Neutrophil (primary cell): ENCODE data around the gene PTPRS.
"Not testable (repeated sequence)": the region's sequence is repeated elsewhere in the genome, so short reads cannot be mapped to it uniquely, and the experiment has no call there.

Experiments
- H3K27ac ChIP-seq: fragments of 200-600 bp; sonication (generic); 2 replicates; pipeline ENCODE4 v1.5.1; 2016; ENCODE audit warnings: mild to moderate bottlenecking, moderate library complexity
- H3K27me3 ChIP-seq: fragments of 200-600 bp; sonication (generic); 2 replicates; pipeline ENCODE4 v1.6.0; 2016; ENCODE audit warnings: mild to moderate bottlenecking
- H3K36me3 ChIP-seq: fragments of 200-600 bp; sonication (generic); 2 replicates; pipeline ENCODE4 v1.5.1; 2017
- H3K4me1 ChIP-seq, 2 experiments: fragments of 200-600 bp in 1 of 2; sonication (generic) in 1 of 2; 1 replicate in 1 of 2; 2 replicates in 1 of 2; pipeline versions ENCODE4 v1.5.1 to v1.6.1; 2013 to 2016; ENCODE audit warnings: low read depth in 1 of 2, low read length in 1 of 2, mild to moderate bottlenecking in 1 of 2, moderate library complexity in 1 of 2; ENCODE audit not compliant: control insufficient read depth in 1 of 2, insufficient read depth in 1 of 2
- H3K4me3 ChIP-seq, 2 experiments: fragments of 200-600 bp in 1 of 2; sonication (generic) in 1 of 2; 1 replicate in 1 of 2; 2 replicates in 1 of 2; pipeline ENCODE4 v1.5.1; 2013 to 2016; ENCODE audit warnings: low read depth in 1 of 2, low read length in 1 of 2, mild to moderate bottlenecking in 1 of 2, moderate library complexity in 1 of 2
- H3K9me3 ChIP-seq: fragments of 200-600 bp; sonication (generic); 2 replicates; pipeline ENCODE4 v1.5.1; 2016
- CTCF ChIP-seq: fragments of 200-600 bp; sonication (generic); IDR thresholded peaks from 2 replicates; pipeline ENCODE4 v1.5.1; 2016; ENCODE audit warnings: antibody characterized with exemption

PTPRS gene

GRCh38 chr19:5330307-5330720, 10.3 kb downstream of the PTPRS start:
- no peak overlapping the region for H3K4me3 ChIP-seq
- H3K9me3 ChIP-seq, result no peaks in the 10 kb centered on the region
- H3K27me3 ChIP-seq, result peaks cover 16% of the 10 kb centered on the region
- no peak overlapping the region for H3K27ac ChIP-seq
- no peaks in the 10 kb centered on the region for H3K4me1 ChIP-seq
- H3K36me3 ChIP-seq, result no peaks in the 10 kb centered on the region
- TF ChIP-seq CTCF, result no peak

GRCh38 chr19:5329141-5329540, 11.5 kb downstream of the PTPRS start:
- Histone ChIP-seq H3K4me1 (no peaks in the 10 kb centered on the region), H3K27me3 (peaks cover 11% of the 10 kb centered on the region), H3K36me3 (no peaks in the 10 kb centered on the region), H3K4me3 (no peak overlapping the region), H3K27ac (no peak overlapping the region), H3K9me3 (no peaks in the 10 kb centered on the region)
- TF ChIP-seq CTCF, result no peak

- H3K4me3 ChIP-seq, H3K27ac ChIP-seq, H3K4me1 ChIP-seq, H3K9me3 ChIP-seq, H3K36me3 ChIP-seq: not testable (repeated sequence)
- peaks cover 11% of the 10 kb centered on the region for H3K27me3 ChIP-seq
Measured at GRCh38 chr19:5328407-5328806, 12.2 kb downstream of the PTPRS start.

GRCh38 chr19:5326986-5327623, 13.5 kb downstream of the PTPRS start:
- TF ChIP-seq CTCF, result no peak
- H3K27ac ChIP-seq, result no peak overlapping the region
- H3K4me1 ChIP-seq, result no peaks in the 10 kb centered on the region
- no peaks in the 10 kb centered on the region for H3K36me3 ChIP-seq
- H3K4me3 ChIP-seq, result no peak overlapping the region
- H3K27me3 ChIP-seq, result peaks cover 24% of the 10 kb centered on the region
- H3K9me3 ChIP-seq, result no peaks in the 10 kb centered on the region

- no peak overlapping the region for H3K27ac ChIP-seq
Measured at GRCh38 chr19:5326545-5326944, 14.1 kb downstream of the PTPRS start.

GRCh38 chr19:5324947-5325346, 15.7 kb downstream of the PTPRS start:
- no peak overlapping the region for H3K27ac ChIP-seq
- no peak for TF ChIP-seq CTCF
- H3K36me3 ChIP-seq, result no peaks in the 10 kb centered on the region
- no peaks in the 10 kb centered on the region for H3K9me3 ChIP-seq
- H3K4me1 ChIP-seq, result no peaks in the 10 kb centered on the region
- peaks cover 44% of the 10 kb centered on the region for H3K27me3 ChIP-seq
- no peak overlapping the region for H3K4me3 ChIP-seq

More at GRCh38 chr19:5326545-5326944, 14.1 kb downstream of the PTPRS start:
- no peaks in the 10 kb centered on the region for H3K9me3 ChIP-seq
- TF ChIP-seq CTCF, result no peak
- H3K4me3 ChIP-seq, result no peak overlapping the region
- no peaks in the 10 kb centered on the region for H3K4me1 ChIP-seq
- no peaks in the 10 kb centered on the region for H3K36me3 ChIP-seq
- H3K27me3 ChIP-seq, result peaks cover 30% of the 10 kb centered on the region
